ENCODE data around the gene HSD17B1. TPM values are rescaled to one million over a fixed set of nuclear protein-coding genes. Genes with fewer than 3 reads are reported as not detected.
"Not testable (repeated sequence)": the region's sequence is repeated elsewhere in the genome, so short reads cannot be mapped to it uniquely, and the experiment has no call there.

HSD17B1 gene
- total RNA-seq, result 2.1 and 2.6 TPM in 2 replicates
- polyA plus RNA-seq, result 0.40 and 0.80 TPM in 2 replicates
- 3.5 and 4.3 TPM in 2 replicates for polyA plus RNA-seq (2012)
- polyA minus RNA-seq (ENCODE audit: low replicate concordance), result 0.39 and 0.44 TPM in 2 replicates

GRCh38 chr17:42552736-42553135 is at the start of gene HSD17B1:
HSD17B1 (plus strand) TSS chr17:42552923; CDS start chr17:42552934, 11 bp downstream.
- H3K4me1 ChIP-seq (ENCODE audit: control insufficient read depth, extremely low read depth, insufficient read depth, low read length); DNase-seq (ENCODE audit: low read depth in 2 of 2); H3K79me2 ChIP-seq (ENCODE audit: control insufficient read depth, insufficient read depth, low read length); H3K27ac ChIP-seq (ENCODE audit: insufficient read depth, low read length); H3K9me3 ChIP-seq (ENCODE audit: control insufficient read depth, insufficient read depth, low read depth, low read length); H3K36me3 ChIP-seq (ENCODE audit: control insufficient read depth, insufficient read depth, low read length); H4K20me1 ChIP-seq (ENCODE audit: control insufficient read depth, extremely low read depth, insufficient read depth, low read length); H3K27me3 ChIP-seq (ENCODE audit: control insufficient read depth, insufficient read depth, low read length); H2AFZ ChIP-seq (ENCODE audit: low read length): not testable (repeated sequence)
- peak within 1 kb of the TSS in 3 of 4 experiments; percentile 85 to 88 (median 87) for H3K4me3 ChIP-seq (replicated peaks in 1 of 4; ENCODE audit: control extremely low read depth in 1 of 4, insufficient read depth in 1 of 4, low read depth in 3 of 4, low read length in 4 of 4)
- H3K4me2 ChIP-seq (ENCODE audit: extremely low read depth, insufficient read depth, low read length), result peak within 1 kb of the TSS; percentile 97
- peak within 1 kb of the TSS; percentile 78 for H3K9ac ChIP-seq (ENCODE audit: insufficient read depth, low read length)

GRCh38 chr17:42502926-42503325 is 49.8 kb upstream of the HSD17B1 start:
- H3K27me3 ChIP-seq (ENCODE audit: control insufficient read depth, insufficient read depth, low read length), result no peaks in the 10 kb centered on the region
- H3K79me2 ChIP-seq (ENCODE audit: control insufficient read depth, insufficient read depth, low read length), result no peaks in the 10 kb centered on the region
- H3K4me2 ChIP-seq (ENCODE audit: extremely low read depth, insufficient read depth, low read length), result no peak overlapping the region
- no peak overlapping the region for H3K27ac ChIP-seq (ENCODE audit: insufficient read depth, low read length)
- no peaks in the 10 kb centered on the region for H3K9me3 ChIP-seq (ENCODE audit: control insufficient read depth, insufficient read depth, low read depth, low read length)
- H2AFZ ChIP-seq (ENCODE audit: low read length), result no peak overlapping the region
- no peaks in the 10 kb centered on the region for H3K4me1 ChIP-seq (ENCODE audit: control insufficient read depth, extremely low read depth, insufficient read depth, low read length)
- no peak overlapping the region for H3K9ac ChIP-seq (ENCODE audit: insufficient read depth, low read length)
- TF ChIP-seq CTCF (conservative IDR thresholded peaks at IDR 0.05 in 1 of 2, IDR thresholded peaks at IDR 0.05 in 1 of 2; ENCODE audit: low read depth in 1 of 2, low read length in 2 of 2) (no peak), EZH2 (IDR thresholded peaks at IDR 0.05; ENCODE audit: low read length, missing control alignments) (no peak)
- no peak overlapping the region for H3K4me3 ChIP-seq (replicated peaks in 1 of 4; ENCODE audit: control extremely low read depth in 1 of 4, insufficient read depth in 1 of 4, low read depth in 3 of 4, low read length in 4 of 4)
- DNase-seq (ENCODE audit: low read depth in 2 of 2), result no peak
- peaks cover 6% of the 10 kb centered on the region for H3K36me3 ChIP-seq (ENCODE audit: control insufficient read depth, insufficient read depth, low read length)
- H4K20me1 ChIP-seq (ENCODE audit: control insufficient read depth, extremely low read depth, insufficient read depth, low read length), result no peaks in the 10 kb centered on the region

- Histone ChIP-seq H3K79me2 (ENCODE audit: control insufficient read depth, insufficient read depth, low read length) (no peaks in the 10 kb centered on the region), H4K20me1 (ENCODE audit: control insufficient read depth, extremely low read depth, insufficient read depth, low read length) (no peaks in the 10 kb centered on the region), H3K36me3 (ENCODE audit: control insufficient read depth, insufficient read depth, low read length) (peaks cover 6% of the 10 kb centered on the region), H2AFZ (ENCODE audit: low read length) (no peak overlapping the region), H3K4me2 (ENCODE audit: extremely low read depth, insufficient read depth, low read length) (no peak overlapping the region), H3K9ac (ENCODE audit: insufficient read depth, low read length) (no peak overlapping the region), H3K27me3 (ENCODE audit: control insufficient read depth, insufficient read depth, low read length) (no peaks in the 10 kb centered on the region), H3K9me3 (ENCODE audit: control insufficient read depth, insufficient read depth, low read depth, low read length) (no peaks in the 10 kb centered on the region), H3K4me1 (ENCODE audit: control insufficient read depth, extremely low read depth, insufficient read depth, low read length) (peaks cover 2% of the 10 kb centered on the region), H3K27ac (ENCODE audit: insufficient read depth, low read length) (no peak overlapping the region), H3K4me3 (replicated peaks in 1 of 4; ENCODE audit: control extremely low read depth in 1 of 4, insufficient read depth in 1 of 4, low read depth in 3 of 4, low read length in 4 of 4) (no peak overlapping the region)
- no peak for DNase-seq (ENCODE audit: low read depth in 2 of 2)
- TF ChIP-seq CTCF (conservative IDR thresholded peaks at IDR 0.05 in 1 of 2, IDR thresholded peaks at IDR 0.05 in 1 of 2; ENCODE audit: low read depth in 1 of 2, low read length in 2 of 2) (no peak), EZH2 (IDR thresholded peaks at IDR 0.05; ENCODE audit: low read length, missing control alignments) (no peak)
Measured at GRCh38 chr17:42507671-42508070, 45.1 kb upstream of the HSD17B1 start.

All from fibroblast of lung (primary cell).